Kidney (tissue), 14 donors: ENCODE data around the gene TCP11. TPM values are rescaled to one million over a fixed set of nuclear protein-coding genes. Genes with fewer than 3 reads are reported as not detected.
A peak's percentile ranks its signal among the peaks of the same experiment; 100 is the strongest.

Source experiments
- DNase-seq, 5 donors: peaks; one replicate each; pipeline ENCODE4 v3.0.0-alpha.2; 2013 to 2020
- FAIRE-seq: peaks from 2 replicates; lab custom pipeline; 2012; peaks lifted over from hg19 to GRCh38; lab: Jason Lieb, UNC
- H3K27ac ChIP-seq, 2 donors: one replicate each; pipeline ENCODE4 v1.7.0; 2013; ENCODE audit warnings: low read depth in 2 of 2, low read length in 2 of 2, inconsistent platforms in 1 of 2
- H3K27me3 ChIP-seq: one replicate; pipeline ENCODE4 v1.7.1; 2013; ENCODE audit warnings: low read length, inconsistent platforms; ENCODE audit not compliant: control insufficient read depth, insufficient read depth
- H3K36me3 ChIP-seq, 3 donors: one replicate each; pipeline versions ENCODE4 v1.7.0 to v1.7.1; 2013; ENCODE audit warnings: low read length in 3 of 3, control low read depth in 1 of 3, inconsistent platforms in 1 of 3; ENCODE audit not compliant: insufficient read depth in 3 of 3, control insufficient read depth in 2 of 3
- H3K4me1 ChIP-seq, 3 donors: one replicate each; pipeline versions ENCODE4 v1.7.0 to v1.7.1; 2013; ENCODE audit warnings: low read length in 3 of 3, inconsistent platforms in 1 of 3, low read depth in 1 of 3; ENCODE audit not compliant: control insufficient read depth in 2 of 3, insufficient read depth in 2 of 3
- H3K4me3 ChIP-seq, 3 donors: one replicate each; pipeline versions ENCODE4 v1.7.0 to v1.8.1; 2013; ENCODE audit warnings: low read length in 3 of 3, control low read depth in 1 of 3, inconsistent platforms in 1 of 3
- H3K9ac ChIP-seq, 3 donors: one replicate each; pipeline versions ENCODE4 v1.7.0 to v1.7.1; 2013; ENCODE audit warnings: low read length in 3 of 3, control low read depth in 1 of 3, inconsistent platforms in 1 of 3
- H3K9me3 ChIP-seq, 3 donors: one replicate each; pipeline versions ENCODE4 v1.7.0 to v1.7.1; 2013; ENCODE audit warnings: low read length in 3 of 3, control low read depth in 1 of 3, inconsistent platforms in 1 of 3; ENCODE audit not compliant: control insufficient read depth in 2 of 3, insufficient read depth in 1 of 3
- CTCF ChIP-seq: IDR thresholded peaks from 3 replicates; pipeline ENCODE4 v1.5.1; 2012; ENCODE audit warnings: mild to moderate bottlenecking, moderate library complexity, borderline replicate concordance; ENCODE audit not compliant: insufficient read depth; ENCODE audit errors: extremely low read depth
- intact Hi-C: fragments of 100-400 bp; cut with DNase I; formaldehyde crosslinking; loops from one replicate; pipeline ENCODE4 v1.11.1; 2022
- polyA plus RNA-seq: library from polyadenylated mRNA; stranded (reverse); fragments of 350-450 nt; fragmentation: Illumina TruSeq; extraction: RNeasy Lipid Tissue Mini Kit (QIAGEN cat#74804); gene quantifications from one replicate; pipeline ENCODE4 v1.2.3, GENCODE V29; 2014; ENCODE audit warnings: low read depth, low replicate concordance; ENCODE audit not compliant: insufficient read depth
- total RNA-seq: library from RNA; stranded (reverse); fragmentation: NEBNext Ultra II Directional; extraction: Animal tissue kit (Norgen Biotek cat#: 25700); gene quantifications from one replicate; pipeline ENCODE4 v1.2.1, GENCODE V29; 2021
- donor health status: control.
- donor health status: control.
- donor health status: control.
- donor health status: control.
- donor health status: control.
- donor health status: DM: yes; HTN: yes; CAD: no.
- donor health status: Normal renal cell carcinoma (clear cell type).

TCP11 gene
- total and polyA plus RNA-seq, 2 donors from 2014 or later: 0.41 to 0.50 TPM

- Histone ChIP-seq H3K27me3 (no peaks in the 10 kb centered on the region), H3K9me3 (no peaks in the 10 kb centered on the region), H3K4me1 (no peaks in the 10 kb centered on the region), H3K36me3 (peaks cover 0 to 9% (median 6%) of the 10 kb centered on the region in 3 donors), H3K9ac (no peak overlapping the region), H3K27ac (no peak overlapping the region), H3K4me3 (no peak overlapping the region)
- intact Hi-C loops: no loop called here
- TF ChIP-seq CTCF: no peak
- DNase-seq: peak in 1 of 5 donors; percentile 48
- FAIRE-seq: no peak
Observed at GRCh38 chr6:35073211-35073610, 67.9 kb downstream of the TCP11 start.

GRCh38 chr6:35072698-35073055 is 68.5 kb downstream of the TCP11 start:
- Histone ChIP-seq H3K27ac (no peak overlapping the region), H3K36me3 (peaks cover 0 to 9% (median 6%) of the 10 kb centered on the region in 3 donors), H3K4me3 (no peak overlapping the region), H3K9ac (no peak overlapping the region), H3K27me3 (no peaks in the 10 kb centered on the region), H3K9me3 (no peaks in the 10 kb centered on the region), H3K4me1 (no peaks in the 10 kb centered on the region)
- FAIRE-seq (no peak), DNase-seq (peak in 1 of 5 donors; percentile 59)
- no peak for TF ChIP-seq CTCF
- intact Hi-C loops: no loop called here

GRCh38 chr6:35072051-35072697 is 69.0 kb downstream of the TCP11 start:
- no peak for TF ChIP-seq CTCF
- no peak for FAIRE-seq
- H3K4me1 ChIP-seq: no peaks in the 10 kb centered on the region
- H3K36me3 ChIP-seq: peaks cover 0 to 9% (median 6%) of the 10 kb centered on the region in 3 donors
- no peak overlapping the region for H3K4me3 ChIP-seq
- no peaks in the 10 kb centered on the region for H3K27me3 ChIP-seq
- DNase-seq: peak in 1 of 5 donors; percentile 56
- intact Hi-C loops: no loop called here
- H3K27ac ChIP-seq: no peak overlapping the region
- no peak overlapping the region for H3K9ac ChIP-seq
- no peaks in the 10 kb centered on the region for H3K9me3 ChIP-seq
